ENCODE data around the gene LPCAT2.

Gene LPCAT2

GRCh38 chr16:55503726-55504550 is 4.9 kb upstream of the LPCAT2 start:
- no peak for DNase-seq

- DNase-seq: no peak
These were observed 3.4 kb upstream of the LPCAT2 start for GRCh38 chr16:55505333-55506015.

DNA sequence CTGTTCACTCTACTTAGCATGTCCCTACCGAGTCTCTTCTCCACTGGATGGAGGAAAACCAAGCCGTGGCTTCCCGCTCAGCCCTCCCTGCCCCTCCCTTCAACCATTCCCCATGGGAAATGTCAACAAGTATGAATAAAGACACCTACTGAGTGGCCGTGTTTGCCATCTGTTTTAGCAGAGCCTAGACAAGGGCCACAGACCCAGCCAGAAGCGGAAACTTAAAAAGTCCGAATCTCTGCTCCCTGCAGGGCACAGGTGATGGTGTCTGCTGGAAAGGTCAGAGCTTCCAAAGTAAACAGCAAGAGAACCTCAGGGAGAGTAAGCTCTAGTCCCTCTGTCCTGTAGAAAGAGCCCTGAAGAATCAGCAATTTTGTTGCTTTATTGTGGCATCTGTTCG is 2.8 kb upstream of the LPCAT2 start:
- DNase-seq: no peak

DNA sequence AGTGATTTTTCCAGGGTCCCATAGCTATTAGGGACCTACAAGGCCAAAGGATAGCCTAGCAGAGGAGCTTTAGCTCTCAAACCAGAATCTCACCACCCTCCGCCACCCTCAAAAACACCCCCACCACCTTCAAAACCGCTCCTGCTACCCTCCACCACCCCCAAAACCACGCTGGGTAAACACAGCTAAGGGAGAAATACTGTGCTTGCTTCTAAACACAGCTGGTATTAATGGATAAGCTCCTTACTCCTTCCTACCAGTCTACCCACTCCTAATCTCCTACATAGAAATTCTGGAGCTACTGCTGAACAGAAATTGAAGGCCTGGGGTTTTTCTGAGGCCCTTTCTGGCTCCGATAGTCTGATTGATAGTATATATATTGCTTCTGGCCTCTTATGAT is 2.2 kb upstream of the LPCAT2 start:
- no peak for DNase-seq

DNA sequence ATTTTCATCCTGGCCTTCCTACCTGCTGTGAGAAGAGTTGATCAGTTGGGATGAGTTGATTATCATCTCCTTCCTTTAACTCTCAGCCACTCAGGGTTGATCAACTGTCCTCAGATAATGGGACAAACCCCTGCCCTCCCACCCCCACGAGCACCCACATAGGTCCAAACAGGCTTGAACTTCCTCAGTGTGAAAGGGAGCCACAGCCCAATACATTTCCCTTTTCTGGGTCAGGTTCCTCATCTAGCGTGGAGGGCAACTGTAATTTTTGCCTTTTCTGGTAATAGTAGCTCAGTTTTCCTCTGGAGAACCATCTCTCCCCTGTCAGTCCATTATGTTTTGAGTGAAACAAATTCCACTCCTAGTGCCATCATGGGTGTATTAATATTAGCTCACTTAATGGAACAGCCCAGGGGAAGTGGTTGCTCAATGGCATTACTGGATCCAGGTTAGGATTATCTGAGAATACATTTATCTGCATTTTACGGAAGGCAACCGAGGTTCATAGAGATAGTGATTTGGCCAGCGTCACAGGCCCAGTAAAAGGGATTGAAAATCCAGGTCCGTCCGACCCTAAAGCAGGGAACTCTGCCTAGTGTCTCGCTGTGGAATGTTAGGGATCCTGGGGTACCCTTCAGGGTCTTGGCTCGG is 476 bp upstream of the LPCAT2 start:
- no peak for DNase-seq

GRCh38 chr16:55510185-55510805 is 1.4 kb downstream of the LPCAT2 start:
- DNase-seq: no peak

GRCh38 chr16:55512941-55513340 is 4.1 kb downstream of the LPCAT2 start:
- DNase-seq: no peak

- DNase-seq: no peak
These were observed 4.7 kb downstream of the LPCAT2 start for GRCh38 chr16:55513616-55514015.

- no peak for DNase-seq
These were observed 6.2 kb downstream of the LPCAT2 start for GRCh38 chr16:55515111-55515510.

- DNase-seq: no peak
These were observed 12.9 kb downstream of the LPCAT2 start for GRCh38 chr16:55521792-55522191.

DNA sequence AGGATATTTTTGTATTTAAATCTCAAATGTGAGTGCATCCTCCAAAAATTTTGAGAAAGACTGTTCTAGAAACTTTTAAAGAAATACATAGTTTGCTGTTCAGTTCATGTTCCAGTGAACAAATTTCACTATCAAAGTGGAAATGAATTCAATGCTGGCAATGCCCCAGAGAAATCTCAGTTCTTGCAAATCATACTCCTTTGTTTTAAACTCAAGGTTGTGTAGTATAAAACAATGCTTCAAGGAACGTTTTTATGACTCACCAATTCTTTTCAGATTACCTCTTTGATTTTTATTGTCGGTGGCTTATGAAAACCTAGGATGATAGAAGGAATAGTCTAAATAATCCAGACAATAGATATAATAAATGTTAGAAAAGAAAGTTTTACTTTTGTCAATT is 17.6 kb downstream of the LPCAT2 start:
- DNase-seq: no peak

DNA sequence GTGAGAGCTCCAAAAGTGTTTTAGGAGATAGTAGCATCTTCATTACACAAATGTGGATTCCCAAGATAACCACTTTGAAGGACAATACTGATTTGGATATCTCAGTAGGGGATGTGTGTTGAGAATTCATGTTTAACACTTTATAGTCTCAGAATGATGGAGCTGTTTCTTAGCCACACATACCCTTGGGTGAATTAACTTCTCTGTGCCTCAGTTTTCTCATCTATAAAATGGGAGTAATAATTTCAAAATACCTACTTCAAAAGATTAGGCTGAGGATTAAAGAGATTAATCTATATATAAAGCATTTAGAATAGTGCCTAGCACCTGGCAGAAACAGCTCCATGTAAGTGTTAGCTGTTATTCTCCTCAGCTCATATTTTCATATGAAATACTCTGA is 19.0 kb downstream of the LPCAT2 start:
- DNase-seq: no peak

- no peak for DNase-seq
These were observed 20.1 kb downstream of the LPCAT2 start for GRCh38 chr16:55529018-55529417.

GRCh38 chr16:55530316-55530856 is 21.5 kb downstream of the LPCAT2 start:
- DNase-seq: no peak

DNA sequence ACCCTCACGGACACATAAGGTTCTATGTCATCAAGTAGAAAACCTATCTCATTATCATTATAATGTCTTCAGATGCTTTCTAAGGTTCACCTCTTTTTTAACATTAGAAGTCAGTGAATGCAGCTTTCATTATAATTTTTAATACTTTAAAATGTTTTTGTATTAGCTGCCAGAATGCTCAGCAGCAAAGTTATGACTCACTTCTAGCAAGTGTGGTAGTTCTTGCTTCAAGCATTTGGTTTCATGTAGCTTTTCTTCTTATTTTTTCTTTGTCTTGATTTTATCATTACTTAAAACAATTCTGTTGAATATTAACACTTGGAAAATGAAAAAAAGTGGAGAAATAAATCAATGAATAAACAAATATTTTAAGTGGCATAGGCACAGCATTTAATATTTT is 23.4 kb downstream of the LPCAT2 start:
- DNase-seq: no peak

DNA sequence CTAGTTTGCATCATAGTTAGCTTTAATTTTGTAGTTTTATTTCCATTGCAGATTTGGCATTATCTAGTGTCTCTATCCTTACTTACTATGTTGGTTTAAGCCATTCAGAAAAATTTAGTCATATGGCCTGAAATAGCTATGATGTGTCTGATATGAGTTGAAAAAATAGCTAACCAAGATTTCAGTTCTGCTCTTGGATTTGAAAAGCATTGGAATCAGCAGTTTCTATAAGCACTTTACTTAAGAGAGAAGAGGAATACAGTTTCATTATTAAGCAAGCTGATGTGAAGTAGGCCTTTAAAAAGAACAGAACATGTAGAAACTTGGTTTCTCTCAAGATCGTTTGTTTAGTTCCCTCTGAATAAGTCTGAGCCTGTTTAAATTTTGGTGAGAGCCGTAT is 25.9 kb downstream of the LPCAT2 start:
- no peak for DNase-seq

- no peak for DNase-seq
These were observed 30.2 kb downstream of the LPCAT2 start for GRCh38 chr16:55539049-55539448.

- no peak for DNase-seq
These were observed 30.6 kb downstream of the LPCAT2 start for GRCh38 chr16:55539488-55539887.

GRCh38 chr16:55540221-55540620 is 31.3 kb downstream of the LPCAT2 start:
- no peak for DNase-seq

DNA sequence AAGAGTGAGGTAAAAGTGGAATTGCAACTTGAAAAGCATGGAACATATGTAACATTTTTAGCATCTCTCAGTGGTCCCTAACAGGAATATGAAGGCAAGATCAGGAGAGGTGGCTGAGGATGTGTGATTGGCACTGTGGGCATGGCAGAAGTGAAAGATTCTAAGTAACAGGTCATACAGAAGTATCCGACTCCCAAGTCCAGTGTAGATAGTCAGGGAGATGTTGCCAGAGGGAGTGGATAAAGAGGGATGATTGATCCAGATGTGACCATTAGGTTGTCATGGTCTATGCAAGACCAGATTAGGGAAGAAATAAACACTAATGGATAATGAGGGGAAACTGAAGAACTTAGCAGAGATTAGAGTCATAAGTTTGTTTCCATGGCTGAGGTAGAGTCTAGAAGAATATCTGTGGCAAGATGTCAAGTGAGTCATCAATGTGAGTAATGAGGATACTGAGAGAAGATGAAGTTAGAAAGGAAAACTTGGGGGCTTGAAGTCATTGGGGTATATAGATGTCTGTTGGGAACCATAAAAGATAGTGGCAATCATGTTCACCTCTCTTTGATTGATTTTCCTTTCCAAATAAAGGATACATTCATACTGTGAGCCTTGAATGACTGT is 33.7 kb downstream of the LPCAT2 start:
- no peak for DNase-seq

DNA sequence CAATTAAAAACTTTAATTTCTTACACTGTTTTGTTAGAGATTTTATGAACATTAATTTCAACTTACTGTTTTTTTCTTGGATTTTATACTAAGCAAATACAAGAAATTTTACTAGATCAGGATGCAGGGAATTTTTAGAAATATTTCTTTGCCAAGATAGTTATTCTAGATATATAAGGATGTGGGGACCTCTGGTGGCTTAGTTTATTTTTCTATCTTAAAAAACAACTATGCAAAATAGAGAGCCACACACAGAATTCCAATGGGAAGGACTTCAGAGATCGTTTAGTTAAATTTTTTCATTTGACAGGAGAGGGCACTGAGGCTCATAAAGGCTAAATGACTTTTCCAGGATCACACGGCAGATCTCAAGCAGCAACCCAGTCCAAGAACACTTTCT is 34.6 kb downstream of the LPCAT2 start:
- DNase-seq: no peak

DNA sequence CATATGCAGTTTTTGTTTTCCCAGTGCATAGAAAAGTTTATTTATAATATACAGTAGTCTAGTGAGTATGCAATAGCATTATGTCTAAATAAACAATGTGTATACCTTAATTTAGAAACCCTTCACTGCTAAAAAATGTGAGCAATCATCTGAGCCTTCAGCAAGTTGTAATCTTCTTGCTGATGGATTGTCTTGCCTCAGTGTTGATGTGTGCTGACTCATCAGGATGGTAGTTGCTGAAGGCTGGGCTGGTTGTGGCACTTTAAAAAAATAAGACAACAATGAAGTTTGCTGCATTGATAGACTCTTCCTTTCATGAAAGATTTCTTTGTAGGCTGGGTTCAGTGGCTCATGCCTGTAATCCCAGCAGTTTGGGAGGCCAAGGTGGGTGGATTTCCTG is 43.7 kb downstream of the LPCAT2 start:
- no peak for DNase-seq

GRCh38 chr16:55555436-55555835 is 46.6 kb downstream of the LPCAT2 start:
- DNase-seq: no peak
